ENCODE results near the gene VSTM2A.

GRCh38 chr7:54541669-54542625 is at the start of gene VSTM2A:
- no peak for TF ChIP-seq POLR2A (IDR thresholded peaks at IDR 0.05; ENCODE audit: control extremely low read depth in 1 of 2, low read depth in 2 of 2, low read length in 2 of 2)
- no peak for TF ChIP-seq TCF12 (IDR thresholded peaks at IDR 0.05; ENCODE audit: low read depth, low read length)
- no peak for TF ChIP-seq BACH1 (IDR thresholded peaks at IDR 0.05; ENCODE audit: low read length)
- TF ChIP-seq E2F6 (IDR thresholded peaks at IDR 0.05), result 0 out of 2 replicates have a peak, but pooled peaks have one; percentile 11
- TF ChIP-seq SP1 (IDR thresholded peaks at IDR 0.05; ENCODE audit: low read depth, low read length), result no peak

Data from H1 (cell line).